DOHH2 (cell line): ENCODE measurements around the gene MRPL4.

ENCODE experiments used
- H3F3A ChIP-seq: fragments of 200-600 bp; sonication (generic), shearing (Covaris generic); 2 replicates; pipeline ENCODE4 v1.6.0; 2016; ENCODE audit warnings: antibody characterized with exemption, mild to moderate bottlenecking; ENCODE audit not compliant: control insufficient read depth, insufficient read depth
- H3K27ac ChIP-seq: fragments of 200-600 bp; sonication (generic); 2 replicates; pipeline ENCODE4 v1.5.1; 2014; ENCODE audit warnings: low read depth, mild to moderate bottlenecking, low read length, moderate library complexity
- H3K27me3 ChIP-seq: fragments of 200-600 bp; sonication (generic); 2 replicates; pipeline ENCODE4 v1.6.1; 2014; ENCODE audit warnings: mild to moderate bottlenecking, low read length, mixed read lengths; ENCODE audit not compliant: control insufficient read depth
- H3K36me3 ChIP-seq: fragments of 200-600 bp; sonication (generic); 2 replicates; pipeline ENCODE4 v1.6.1; 2014; ENCODE audit warnings: mild to moderate bottlenecking, low read length, moderate library complexity, mixed read lengths; ENCODE audit not compliant: control insufficient read depth
- H3K4me1 ChIP-seq: fragments of 200-600 bp; sonication (generic); 2 replicates; pipeline ENCODE4 v1.6.1; 2014; ENCODE audit warnings: mild to moderate bottlenecking, low read length, mixed read lengths; ENCODE audit not compliant: control insufficient read depth
- H3K4me2 ChIP-seq: fragments of 200-600 bp; sonication (generic); 2 replicates; pipeline ENCODE4 v1.6.0; 2014; ENCODE audit warnings: mild to moderate bottlenecking, low read length, moderate library complexity
- H3K4me3 ChIP-seq: fragments of 200-600 bp; sonication (generic); 2 replicates; pipeline ENCODE4 v1.5.1; 2014; ENCODE audit warnings: mild to moderate bottlenecking, low read length, mixed read lengths
- H3K79me2 ChIP-seq: fragments of 200-600 bp; sonication (generic); 2 replicates; pipeline ENCODE4 v1.6.1; 2014; ENCODE audit warnings: mild to moderate bottlenecking, low read length, mixed read lengths; ENCODE audit not compliant: control insufficient read depth
- H3K9me2 ChIP-seq: fragments of 200-600 bp; sonication (generic); replicated peaks from 2 replicates; pipeline ENCODE4 v1.6.1; 2014; ENCODE audit warnings: mild to moderate bottlenecking, low read length, mixed read lengths; ENCODE audit not compliant: control insufficient read depth
- H3K9me3 ChIP-seq: fragments of 200-600 bp; sonication (generic); 2 replicates; pipeline ENCODE4 v1.6.1; 2014; ENCODE audit warnings: antibody characterized with exemption, low read length, mixed read lengths; ENCODE audit not compliant: control insufficient read depth, insufficient read depth
- H4K20me1 ChIP-seq: fragments of 200-600 bp; sonication (generic); 2 replicates; pipeline ENCODE4 v1.6.0; 2014; ENCODE audit warnings: low read depth, mild to moderate bottlenecking, antibody characterized with exemption, low read length, moderate library complexity; ENCODE audit not compliant: control insufficient read depth, insufficient read depth
- CTCF ChIP-seq: fragments of 200-600 bp; sonication (generic); IDR thresholded peaks from one replicate; pipeline ENCODE4 v1.5.1; 2014; ENCODE audit warnings: antibody characterized with exemption, mild to moderate bottlenecking, low read depth, low read length; ENCODE audit not compliant: poor library complexity, severe bottlenecking
- EZH2phosphoT487 ChIP-seq: fragments of 200-600 bp; sonication (generic); IDR thresholded peaks from 2 replicates; pipeline ENCODE4 v1.6.1; 2017; ENCODE audit warnings: borderline replicate concordance, mild to moderate bottlenecking, antibody characterized with exemption, low read length, moderate library complexity, mixed read lengths

MRPL4 gene

GRCh38 chr19:10284065-10284959 is 32.3 kb downstream of the MRPL4 start:
- Histone ChIP-seq H3K27me3 (no peaks in the 10 kb centered on the region; the same call in 1 of the 2 replicates), H4K20me1 (no peaks in the 10 kb centered on the region), H3F3A (peaks cover 15% of the 10 kb centered on the region), H3K79me2 (peaks cover 7% of the 10 kb centered on the region), H3K4me3 (no peak overlapping the region), H3K4me2 (no peak overlapping the region), H3K27ac (no peak overlapping the region), H3K9me3 (no peaks in the 10 kb centered on the region), H3K36me3 (peaks cover 54% of the 10 kb centered on the region), H3K4me1 (peaks cover 51% of the 10 kb centered on the region), H3K9me2 (no peaks in the 10 kb centered on the region)
- TF ChIP-seq CTCF (no peak), EZH2phosphoT487 (no peak)

- Histone ChIP-seq H3K4me1 (peaks cover 55% of the 10 kb centered on the region), H3K27me3 (peaks cover 5% of the 10 kb centered on the region), H3K4me3 (no peak overlapping the region), H3K4me2 (no peak overlapping the region), H3K36me3 (peaks cover 48% of the 10 kb centered on the region), H3K27ac (no peak overlapping the region), H4K20me1 (no peaks in the 10 kb centered on the region), H3F3A (peaks cover 15% of the 10 kb centered on the region), H3K9me2 (no peaks in the 10 kb centered on the region), H3K9me3 (no peaks in the 10 kb centered on the region), H3K79me2 (peaks cover 5% of the 10 kb centered on the region)
- TF ChIP-seq CTCF, result no peak
- no peak for TF ChIP-seq EZH2phosphoT487
Measured at GRCh38 chr19:10284960-10285278, 32.9 kb downstream of the MRPL4 start.

- no peaks in the 10 kb centered on the region for H3K9me3 ChIP-seq
- H3F3A ChIP-seq, result peaks cover 15% of the 10 kb centered on the region
- H3K4me2 ChIP-seq, result peak overlapping the region; percentile 95
- TF ChIP-seq CTCF (no peak), EZH2phosphoT487 (no peak)
- H3K4me3 ChIP-seq, result no peak overlapping the region
- H3K4me1 ChIP-seq, result peaks cover 59% of the 10 kb centered on the region
- no peaks in the 10 kb centered on the region for H4K20me1 ChIP-seq
- peaks cover 10% of the 10 kb centered on the region for H3K27me3 ChIP-seq
- H3K9me2 ChIP-seq, result no peaks in the 10 kb centered on the region
- H3K36me3 ChIP-seq, result peaks cover 45% of the 10 kb centered on the region
- peaks cover 4% of the 10 kb centered on the region; the same call in 1 of the 2 replicates for H3K79me2 ChIP-seq
- peak overlapping the region; percentile 73 for H3K27ac ChIP-seq
Measured at GRCh38 chr19:10285393-10285792, 33.4 kb downstream of the MRPL4 start.
